ENCODE data around the gene CTDP1. TPM values are rescaled to one million over a fixed set of nuclear protein-coding genes. Genes with fewer than 3 reads are reported as not detected.

CTDP1 gene
- total RNA-seq, 1 experiment from 2014 or later = 31.7 TPM

DNA sequence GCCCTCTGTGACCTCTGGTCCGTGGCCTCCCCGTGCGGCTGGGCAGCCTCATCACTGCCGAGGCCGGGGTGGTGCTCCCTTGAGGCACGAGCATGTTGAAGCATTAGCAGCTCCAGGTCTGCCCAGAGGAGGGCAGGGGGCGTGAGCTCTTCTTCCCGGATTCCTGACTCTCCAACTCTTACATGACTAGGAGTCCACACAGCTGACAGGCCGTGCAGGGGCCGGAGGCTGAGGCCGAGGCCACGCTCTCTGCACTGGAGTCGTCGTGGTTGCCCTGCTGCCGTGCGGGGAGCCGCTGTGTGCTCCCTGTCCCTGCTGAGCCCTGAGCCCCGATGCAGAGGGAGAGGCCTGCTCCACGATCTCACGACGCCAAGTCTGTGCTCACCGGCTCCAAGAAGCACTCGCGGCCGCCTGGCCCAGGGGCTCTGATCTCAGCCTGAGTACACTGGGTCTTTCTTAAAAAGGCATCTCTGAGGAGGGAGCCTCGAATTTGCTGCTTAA is 98.7 kb downstream of the CTDP1 start:
- ATAC-seq = no peak

DNA sequence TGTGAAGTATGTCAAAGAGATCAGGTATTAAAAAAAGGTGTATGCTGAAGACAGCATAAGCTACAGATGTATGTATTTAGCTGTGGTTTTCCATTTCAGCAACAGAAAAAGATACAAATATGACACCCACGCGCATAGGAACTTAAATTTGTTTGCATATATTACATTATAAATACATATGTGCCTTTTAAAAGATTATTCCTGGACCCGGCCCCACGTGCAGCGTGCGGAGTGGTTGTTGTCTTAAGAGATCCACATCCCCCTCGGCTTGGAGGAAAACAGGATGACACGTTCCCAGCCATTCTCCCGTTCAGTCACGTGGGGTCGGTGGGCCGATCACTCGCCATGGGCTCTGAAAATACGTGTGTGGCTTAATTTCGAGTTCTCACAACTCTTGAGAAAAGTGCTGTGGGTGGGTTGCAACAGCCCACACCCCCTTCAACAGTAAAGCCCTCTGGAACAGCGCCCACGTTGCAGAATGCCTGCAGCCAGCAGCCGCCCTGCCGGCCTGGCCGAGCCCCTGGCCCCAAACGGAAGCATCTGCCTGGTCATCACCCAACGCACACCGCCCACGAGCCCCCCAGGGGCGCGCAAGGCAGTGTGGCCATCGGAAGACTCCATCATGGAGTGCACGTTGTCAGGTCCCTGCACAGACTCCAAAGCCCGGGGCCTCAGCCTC is 99.6 kb downstream of the CTDP1 start:
- H3K4me1 ChIP-seq (ENCODE audit: insufficient read depth, low read length) = no peaks in the 10 kb centered on the region
- H3K27me3 ChIP-seq (ENCODE audit: low read length) = peaks cover 28% of the 10 kb centered on the region
- H3K4me2 ChIP-seq (ENCODE audit: low read length) = no peak overlapping the region
- no peak overlapping the region for H3K9ac ChIP-seq (ENCODE audit: low read length)
- no peak overlapping the region for H3K27ac ChIP-seq (ENCODE audit: low read length)
- H3F3A ChIP-seq (ENCODE audit: low read length, unreplicated experiment) = no peaks in the 10 kb centered on the region
- DNase-seq (no peak), ATAC-seq (no peak)
- H3K9me2 ChIP-seq (replicated peaks; ENCODE audit: low read length) = no peaks in the 10 kb centered on the region
- ChIA-PET POLR2A (ENCODE audit: unreplicated experiment) (interaction anchor here (0.6 kb wide), 1 partner anchor 93 kb away, joined by 7 read pairs; no protein-coding TSS in a partner anchor), CTCF (no interaction called here)
- TF ChIP-seq EZH2phosphoT487 (IDR thresholded peaks at IDR 0.05; ENCODE audit: borderline replicate concordance, low read length) = no peak
- TF ChIP-seq, protein P1, sequence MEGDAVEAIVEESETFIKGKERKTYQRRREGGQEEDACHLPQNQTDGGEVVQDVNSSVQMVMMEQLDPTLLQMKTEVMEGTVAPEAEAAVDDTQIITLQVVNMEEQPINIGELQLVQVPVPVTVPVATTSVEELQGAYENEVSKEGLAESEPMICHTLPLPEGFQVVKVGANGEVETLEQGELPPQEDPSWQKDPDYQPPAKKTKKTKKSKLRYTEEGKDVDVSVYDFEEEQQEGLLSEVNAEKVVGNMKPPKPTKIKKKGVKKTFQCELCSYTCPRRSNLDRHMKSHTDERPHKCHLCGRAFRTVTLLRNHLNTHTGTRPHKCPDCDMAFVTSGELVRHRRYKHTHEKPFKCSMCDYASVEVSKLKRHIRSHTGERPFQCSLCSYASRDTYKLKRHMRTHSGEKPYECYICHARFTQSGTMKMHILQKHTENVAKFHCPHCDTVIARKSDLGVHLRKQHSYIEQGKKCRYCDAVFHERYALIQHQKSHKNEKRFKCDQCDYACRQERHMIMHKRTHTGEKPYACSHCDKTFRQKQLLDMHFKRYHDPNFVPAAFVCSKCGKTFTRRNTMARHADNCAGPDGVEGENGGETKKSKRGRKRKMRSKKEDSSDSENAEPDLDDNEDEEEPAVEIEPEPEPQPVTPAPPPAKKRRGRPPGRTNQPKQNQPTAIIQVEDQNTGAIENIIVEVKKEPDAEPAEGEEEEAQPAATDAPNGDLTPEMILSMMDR (conservative IDR thresholded peaks at IDR 0.05; ENCODE audit: low read depth, low read length) = no peak
- TF ChIP-seq EZH2 (IDR thresholded peaks at IDR 0.05; ENCODE audit: low read length, unreplicated experiment) = no peak
- H4K20me1 ChIP-seq (ENCODE audit: low read length) = no peaks in the 10 kb centered on the region
- H2AFZ ChIP-seq (ENCODE audit: low read length) = no peak overlapping the region
- H3K36me3 ChIP-seq (ENCODE audit: low read depth, low read length) = no peaks in the 10 kb centered on the region
- BruUV-seq (replicated peaks) = no TSS peak
- intact Hi-C loops (cut with micrococcal nuclease) = no loop called here
- no peaks in the 10 kb centered on the region for H3K9me3 ChIP-seq (ENCODE audit: low read length)
- no peaks in the 10 kb centered on the region for H3K79me2 ChIP-seq (ENCODE audit: low read length)
- H3K4me3 ChIP-seq (ENCODE audit: low read length) = no peak overlapping the region

More for the DNA sequence above, 98.7 kb downstream of the CTDP1 start:
- CTCF ChIA-PET = no interaction called here
- Histone ChIP-seq H3K9ac (ENCODE audit: low read length) (no peak overlapping the region), H3K4me1 (ENCODE audit: insufficient read depth, low read length) (no peaks in the 10 kb centered on the region), H3K79me2 (ENCODE audit: low read length) (no peaks in the 10 kb centered on the region), H4K20me1 (ENCODE audit: low read length) (no peaks in the 10 kb centered on the region), H3K9me2 (replicated peaks; ENCODE audit: low read length) (no peaks in the 10 kb centered on the region), H3F3A (ENCODE audit: low read length, unreplicated experiment) (no peaks in the 10 kb centered on the region), H3K27me3 (ENCODE audit: low read length) (peaks cover 32% of the 10 kb centered on the region), H2AFZ (ENCODE audit: low read length) (no peak overlapping the region), H3K4me2 (ENCODE audit: low read length) (no peak overlapping the region), H3K27ac (ENCODE audit: low read length) (no peak overlapping the region), H3K9me3 (ENCODE audit: low read length) (no peaks in the 10 kb centered on the region), H3K36me3 (ENCODE audit: low read depth, low read length) (no peaks in the 10 kb centered on the region), H3K4me3 (ENCODE audit: low read length) (no peak overlapping the region)
- POLR2A ChIA-PET (ENCODE audit: unreplicated experiment) = interaction anchor here (0.6 kb wide), 1 partner anchor 94 kb away, joined by 7 read pairs; no protein-coding TSS in a partner anchor
- BruUV-seq (replicated peaks) = no TSS peak
- no peak for DNase-seq
- intact Hi-C loops (cut with micrococcal nuclease) = no loop called here
- TF ChIP-seq EZH2 (IDR thresholded peaks at IDR 0.05; ENCODE audit: low read length, unreplicated experiment) = no peak
- TF ChIP-seq, protein P1 (conservative IDR thresholded peaks at IDR 0.05; ENCODE audit: low read depth, low read length) = no peak
- TF ChIP-seq EZH2phosphoT487 (IDR thresholded peaks at IDR 0.05; ENCODE audit: borderline replicate concordance, low read length) = no peak

DNA sequence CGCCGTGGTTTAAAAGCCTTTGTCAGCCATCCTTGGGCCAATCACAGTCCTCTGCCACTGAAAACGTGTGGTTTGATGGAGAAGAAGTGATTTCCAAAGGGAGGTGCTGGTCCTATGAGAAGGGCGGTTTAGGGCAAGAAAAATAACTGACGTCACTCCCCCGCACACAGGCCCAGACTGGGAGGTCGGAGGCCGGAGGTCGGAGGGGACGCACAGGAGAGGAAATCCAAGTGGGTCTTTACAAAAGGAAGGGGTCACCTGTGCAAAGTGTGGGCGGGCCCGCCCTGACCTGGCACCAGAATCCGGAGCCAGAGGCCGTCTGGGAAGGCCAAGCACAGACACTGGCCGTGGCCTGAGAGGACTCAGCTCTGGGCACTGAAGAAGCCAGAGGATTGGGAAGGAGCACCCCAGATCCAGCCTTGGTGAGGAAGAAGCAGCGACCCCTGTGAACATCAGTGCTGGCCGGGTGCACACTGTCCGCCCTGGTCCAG is 100.1 kb downstream of the CTDP1 start:
- peaks cover 29% of the 10 kb centered on the region for H3K27me3 ChIP-seq (ENCODE audit: low read length)
- no peak for ATAC-seq
- POLR2A ChIA-PET (ENCODE audit: unreplicated experiment) = no interaction called here
- DNase-seq = no peak
- CTCF ChIA-PET = no interaction called here
- no peak overlapping the region for H3K27ac ChIP-seq (ENCODE audit: low read length)
- no peaks in the 10 kb centered on the region for H4K20me1 ChIP-seq (ENCODE audit: low read length)
- H3K9ac ChIP-seq (ENCODE audit: low read length) = no peak overlapping the region
- no peaks in the 10 kb centered on the region for H3K9me2 ChIP-seq (replicated peaks; ENCODE audit: low read length)
- no peak overlapping the region for H3K4me3 ChIP-seq (ENCODE audit: low read length)
- H3K36me3 ChIP-seq (ENCODE audit: low read depth, low read length) = no peaks in the 10 kb centered on the region
- H3K4me2 ChIP-seq (ENCODE audit: low read length) = no peak overlapping the region
- H3K79me2 ChIP-seq (ENCODE audit: low read length) = no peaks in the 10 kb centered on the region
- BruUV-seq (replicated peaks) = no TSS peak
- TF ChIP-seq EZH2phosphoT487 (IDR thresholded peaks at IDR 0.05; ENCODE audit: borderline replicate concordance, low read length) = no peak
- TF ChIP-seq EZH2 (IDR thresholded peaks at IDR 0.05; ENCODE audit: low read length, unreplicated experiment) = no peak
- TF ChIP-seq, protein P1 (conservative IDR thresholded peaks at IDR 0.05; ENCODE audit: low read depth, low read length) = no peak
- H3K9me3 ChIP-seq (ENCODE audit: low read length) = no peaks in the 10 kb centered on the region
- intact Hi-C loops (cut with micrococcal nuclease) = no loop called here
- no peak overlapping the region for H2AFZ ChIP-seq (ENCODE audit: low read length)
- no peaks in the 10 kb centered on the region for H3K4me1 ChIP-seq (ENCODE audit: insufficient read depth, low read length)
- no peaks in the 10 kb centered on the region for H3F3A ChIP-seq (ENCODE audit: low read length, unreplicated experiment)
